Suprapubic skin (tissue), 4 donors: ENCODE measurements around the gene LEF1. TPM values are rescaled to one million over a fixed set of nuclear protein-coding genes. Genes with fewer than 3 reads are reported as not detected.

Source experiments
- DNase-seq, 2 donors: peaks; one replicate each; pipeline ENCODE4 v3.0.0-alpha.2; 2019; ENCODE audit warnings: low spot score in 2 of 2
- H3K27ac ChIP-seq: fragments of 200-600 bp; sonication (generic); one replicate; pipeline ENCODE4 v1.5.1; 2019
- H3K27me3 ChIP-seq: fragments of 200-600 bp; sonication (generic); one replicate; pipeline ENCODE4 v1.5.1; 2019
- H3K36me3 ChIP-seq: fragments of 200-600 bp; sonication (generic); one replicate; pipeline ENCODE4 v1.5.1; 2019
- H3K4me1 ChIP-seq: fragments of 200-600 bp; sonication (generic); one replicate; pipeline ENCODE4 v1.5.1; 2019
- H3K4me3 ChIP-seq: fragments of 200-600 bp; sonication (generic); one replicate; pipeline ENCODE4 v1.5.1; 2019; ENCODE audit warnings: mild to moderate bottlenecking
- H3K9me3 ChIP-seq: fragments of 200-600 bp; sonication (generic); one replicate; pipeline ENCODE4 v1.5.1; 2019
- CTCF ChIP-seq, 2 donors: fragments of 200-600 bp in 1 of 2; fragments of 450-650 bp in 1 of 2; sonication (generic) in 1 of 2; IDR thresholded peaks; one replicate each; pipeline ENCODE4 v1.5.1; 2016 to 2019; ENCODE audit warnings: antibody characterized with exemption in 2 of 2, mild to moderate bottlenecking in 1 of 2, moderate library complexity in 1 of 2
- EP300 ChIP-seq: sonication (generic); formaldehyde crosslinking; IDR thresholded peaks from one replicate; pipeline ENCODE4 v1.6.1; 2017; ENCODE audit warnings: antibody characterized with exemption
- POLR2A ChIP-seq, 2 donors: fragments of 450-650 bp; IDR thresholded peaks; one replicate each; pipeline ENCODE4 v1.6.1; 2017; ENCODE audit warnings: antibody characterized with exemption in 2 of 2, mild to moderate bottlenecking in 2 of 2, moderate library complexity in 2 of 2
- POLR2AphosphoS5 ChIP-seq, 3 donors: sonication (generic); formaldehyde crosslinking; IDR thresholded peaks; one replicate each; pipeline ENCODE4 v1.6.1; 2017; ENCODE audit warnings: antibody characterized with exemption in 3 of 3
- WGBS: methylation state at CpG from one replicate; pipeline ENCODE4 v1.1.5; 2018; 5-methylcytosine and 5-hydroxymethylcytosine counted together
- total RNA-seq, 4 donors: library from RNA; depleted of rRNA; stranded (reverse); fragments of >200 nt; gene quantifications; one replicate each; pipeline ENCODE4 v1.1.0, GENCODE V29; 2016

Gene LEF1
- total RNA-seq, 4 donors from 2014 or later = 7.2 to 23.4 (median 14.5) TPM

GRCh38 chr4:108005807-108006206, 162.9 kb downstream of the LEF1 start:
- no peak for TF ChIP-seq EP300
- DNase-seq = no peak
- no peak overlapping the region for H3K4me3 ChIP-seq
- H3K27ac ChIP-seq = no peak overlapping the region
- no peaks in the 10 kb centered on the region for H3K4me1 ChIP-seq
- H3K36me3 ChIP-seq = peaks cover 3% of the 10 kb centered on the region
- WGBS = 100% methylated on average over 1 of the region's 1 CpG
- H3K27me3 ChIP-seq = no peaks in the 10 kb centered on the region
- no peaks in the 10 kb centered on the region for H3K9me3 ChIP-seq

- no peak for DNase-seq
- 92% methylated on average over 2 of the region's 2 CpGs for WGBS
These were observed 164.1 kb downstream of the LEF1 start for GRCh38 chr4:108004646-108005045.

GRCh38 chr4:108003982-108004515, 164.7 kb downstream of the LEF1 start:
- H3K4me1 ChIP-seq = no peaks in the 10 kb centered on the region
- WGBS = 68% methylated on average over 4 of the region's 4 CpGs
- no peaks in the 10 kb centered on the region for H3K9me3 ChIP-seq
- no peak overlapping the region for H3K4me3 ChIP-seq
- DNase-seq = no peak
- H3K27ac ChIP-seq = no peak overlapping the region
- TF ChIP-seq POLR2A (IDR thresholded peaks at IDR 0.05) (no peak), CTCF (IDR thresholded peaks at IDR 0.05) (no peak), POLR2AphosphoS5 (IDR thresholded peaks at IDR 0.05) (no peak), EP300 (no peak)
- no peaks in the 10 kb centered on the region for H3K27me3 ChIP-seq
- no peaks in the 10 kb centered on the region for H3K36me3 ChIP-seq

More at GRCh38 chr4:108004646-108005045, 164.1 kb downstream of the LEF1 start:
- H3K9me3 ChIP-seq = no peaks in the 10 kb centered on the region
- no peak for TF ChIP-seq EP300
- TF ChIP-seq CTCF (IDR thresholded peaks at IDR 0.05) = no peak
- no peak for TF ChIP-seq POLR2AphosphoS5 (IDR thresholded peaks at IDR 0.05)
- no peak for TF ChIP-seq POLR2A (IDR thresholded peaks at IDR 0.05)
- no peak overlapping the region for H3K4me3 ChIP-seq
- H3K27ac ChIP-seq = no peak overlapping the region
- H3K36me3 ChIP-seq = no peaks in the 10 kb centered on the region
- no peaks in the 10 kb centered on the region for H3K27me3 ChIP-seq
- no peaks in the 10 kb centered on the region for H3K4me1 ChIP-seq

GRCh38 chr4:108001540-108002135, 167.1 kb downstream of the LEF1 start:
- Histone ChIP-seq H3K36me3 (no peaks in the 10 kb centered on the region), H3K9me3 (no peaks in the 10 kb centered on the region)
- TF ChIP-seq EP300 (no peak), POLR2AphosphoS5 (IDR thresholded peaks at IDR 0.05) (no peak), CTCF (IDR thresholded peaks at IDR 0.05) (no peak), POLR2A (IDR thresholded peaks at IDR 0.05) (no peak)

GRCh38 chr4:107999932-108000539, 168.7 kb downstream of the LEF1 start:
- WGBS = 77% methylated on average over 2 of the region's 2 CpGs
- TF ChIP-seq POLR2AphosphoS5 (IDR thresholded peaks at IDR 0.05) = no peak
- TF ChIP-seq CTCF (IDR thresholded peaks at IDR 0.05) = no peak
- TF ChIP-seq POLR2A (IDR thresholded peaks at IDR 0.05) = no peak
- no peak for TF ChIP-seq EP300
- Histone ChIP-seq H3K4me3 (no peak overlapping the region), H3K27ac (no peak overlapping the region), H3K9me3 (no peaks in the 10 kb centered on the region), H3K27me3 (no peaks in the 10 kb centered on the region), H3K4me1 (peaks cover 18% of the 10 kb centered on the region), H3K36me3 (no peaks in the 10 kb centered on the region)
- no peak for DNase-seq

More at GRCh38 chr4:108001540-108002135, 167.1 kb downstream of the LEF1 start:
- Histone ChIP-seq H3K27ac (no peak overlapping the region), H3K27me3 (no peaks in the 10 kb centered on the region), H3K4me3 (no peak overlapping the region), H3K4me1 (peaks cover 18% of the 10 kb centered on the region)
- no peak for DNase-seq
- 89% methylated on average over 3 of the region's 3 CpGs for WGBS
